GM12891 (cell line): ENCODE results near the gene SPATA1.
"Not testable (repeated sequence)": the region's sequence is repeated elsewhere in the genome, so short reads cannot be mapped to it uniquely, and the experiment has no call there.

ENCODE experiments used
- DNase-seq: peaks from one replicate; pipeline ENCODE4 v3.0.0; 2011; ENCODE audit warnings: low spot score; ENCODE audit not compliant: insufficient read length
- FAIRE-seq: peaks from 2 replicates; lab custom pipeline; 2011; peaks lifted over from hg19 to GRCh38; lab: Jason Lieb, UNC
- PAX5 ChIP-seq: IDR thresholded peaks from 2 replicates; pipeline ENCODE4 v1.6.1; 2011; ENCODE audit warnings: low read length, moderate library complexity, mild to moderate bottlenecking; ENCODE audit not compliant: insufficient read depth, severe bottlenecking
- POLR2A ChIP-seq: IDR thresholded peaks from 2 replicates; pipeline ENCODE4 v1.6.1; 2011; ENCODE audit warnings: low read depth, low read length, control low read depth
- POLR2AphosphoS5 ChIP-seq: IDR thresholded peaks from 2 replicates; pipeline ENCODE4 v1.6.1; 2011; ENCODE audit warnings: low read depth, low read length, control low read depth
- POU2F2 ChIP-seq: IDR thresholded peaks from 2 replicates; pipeline ENCODE4 v1.6.1; 2011; ENCODE audit warnings: low read depth, mild to moderate bottlenecking, control low read depth, low read length, moderate library complexity
- SPI1 ChIP-seq: IDR thresholded peaks from 2 replicates; pipeline ENCODE4 v1.6.1; 2011; ENCODE audit warnings: low read depth, low read length, control low read depth
- TAF1 ChIP-seq: IDR thresholded peaks from 2 replicates; pipeline ENCODE4 v1.6.1; 2011; ENCODE audit warnings: low read depth, low read length, control low read depth

Gene SPATA1

DNA sequence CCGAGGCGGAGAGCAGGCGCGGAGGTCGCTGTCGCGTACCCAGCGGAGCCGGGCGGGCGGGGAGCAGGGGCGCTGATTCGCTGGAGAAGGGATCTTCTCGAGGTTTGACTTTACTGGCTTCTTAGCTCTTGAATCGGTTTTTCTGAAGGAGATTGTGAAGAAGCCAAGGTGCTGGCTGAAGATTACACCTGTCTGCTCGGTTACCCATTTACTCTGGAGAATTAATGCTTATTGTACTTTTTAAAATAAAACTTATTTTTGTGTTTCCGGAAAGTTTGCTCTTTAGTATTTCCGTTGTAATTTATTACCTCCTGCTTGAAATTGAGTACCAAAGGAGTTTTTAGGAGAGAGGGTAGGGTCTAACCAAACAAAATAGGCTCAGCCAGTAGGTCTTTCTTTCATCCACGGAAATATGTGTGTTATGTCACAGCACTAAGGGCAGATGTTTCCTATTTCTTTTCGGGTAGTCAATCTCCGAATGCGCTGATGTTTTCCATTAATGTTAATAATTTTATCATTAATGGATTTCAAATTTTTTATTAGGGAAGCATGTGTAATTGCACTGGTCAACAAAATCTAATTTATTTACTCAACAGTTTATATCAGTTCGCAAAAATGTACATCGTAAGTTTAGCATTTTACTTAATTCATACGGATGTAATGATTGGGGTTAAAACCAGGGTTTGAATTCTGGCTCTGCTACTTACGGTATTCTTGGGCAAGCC lies 705 bp downstream of the SPATA1 start:
- DNase-seq (no peak), FAIRE-seq (no peak)
- no peak for TF ChIP-seq TAF1
- no peak for TF ChIP-seq POLR2A
- TF ChIP-seq PAX5: no peak
- no peak for TF ChIP-seq POLR2AphosphoS5
- TF ChIP-seq SPI1: no peak
- no peak for TF ChIP-seq POU2F2

DNA sequence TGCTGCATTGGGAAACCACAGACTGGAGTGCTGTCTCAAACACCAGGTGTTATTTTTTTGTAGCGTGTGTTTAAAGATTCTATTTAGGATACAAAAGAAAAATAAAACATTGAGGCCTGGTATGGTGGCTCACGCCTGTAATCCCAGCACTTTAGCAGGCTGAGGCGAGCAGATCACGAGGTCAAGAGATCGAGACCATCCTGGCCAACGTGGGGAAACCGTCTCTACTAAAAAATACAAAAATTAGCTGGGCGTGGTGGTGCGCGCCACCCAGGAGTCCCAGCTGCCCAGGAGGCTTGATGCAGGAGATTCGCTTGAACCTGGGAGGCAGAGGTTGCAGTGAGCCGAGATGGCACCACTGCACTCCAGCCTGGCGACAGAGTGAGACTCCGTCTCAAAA lies 1.7 kb downstream of the SPATA1 start:
- not testable (repeated sequence) for DNase-seq, FAIRE-seq

DNA sequence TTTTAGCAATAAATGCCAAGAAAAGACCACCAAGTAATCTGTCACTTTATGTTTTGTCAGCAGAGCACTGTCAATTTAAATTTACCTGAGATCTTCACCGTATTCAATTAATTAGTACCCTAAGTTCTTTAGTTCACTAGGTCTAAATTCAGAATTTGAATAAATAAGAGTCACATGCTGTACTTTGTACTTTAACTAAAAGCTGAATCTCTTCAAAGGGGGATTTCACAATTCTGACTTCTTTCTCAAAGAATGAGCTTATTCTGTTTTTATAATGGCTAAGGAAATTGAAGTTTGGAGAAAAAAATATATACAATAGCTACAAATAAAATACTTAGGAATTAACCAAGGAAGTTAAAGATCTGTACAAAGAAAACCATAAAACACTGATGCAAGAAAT lies 2.3 kb downstream of the SPATA1 start:
- no peak for FAIRE-seq
- DNase-seq: no peak
- TF ChIP-seq PAX5 (no peak), POU2F2 (no peak)

DNA sequence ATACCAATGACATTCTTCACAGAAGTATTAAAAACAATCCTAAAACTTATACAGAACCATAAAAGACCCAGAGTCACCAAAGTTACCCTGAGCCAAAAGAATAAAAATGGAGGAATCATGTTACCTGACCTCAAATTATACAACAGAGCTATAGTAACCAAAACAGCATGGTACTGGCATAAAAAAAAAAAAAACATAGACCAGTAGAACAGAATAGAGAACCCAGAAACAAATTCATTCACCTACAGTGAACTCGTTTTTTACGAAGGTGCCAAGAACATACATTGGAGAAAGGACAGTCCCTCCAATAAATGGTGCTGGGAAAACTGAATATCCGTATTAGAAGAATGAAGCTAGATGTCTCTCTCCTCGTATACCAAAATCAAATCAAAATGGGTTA lies 2.8 kb downstream of the SPATA1 start:
- TF ChIP-seq POLR2A: no peak
- TF ChIP-seq POU2F2: no peak
- TF ChIP-seq TAF1: no peak
- TF ChIP-seq POLR2AphosphoS5: no peak
- TF ChIP-seq SPI1: no peak
- TF ChIP-seq PAX5: no peak
- DNase-seq (no peak), FAIRE-seq (no peak)

DNA sequence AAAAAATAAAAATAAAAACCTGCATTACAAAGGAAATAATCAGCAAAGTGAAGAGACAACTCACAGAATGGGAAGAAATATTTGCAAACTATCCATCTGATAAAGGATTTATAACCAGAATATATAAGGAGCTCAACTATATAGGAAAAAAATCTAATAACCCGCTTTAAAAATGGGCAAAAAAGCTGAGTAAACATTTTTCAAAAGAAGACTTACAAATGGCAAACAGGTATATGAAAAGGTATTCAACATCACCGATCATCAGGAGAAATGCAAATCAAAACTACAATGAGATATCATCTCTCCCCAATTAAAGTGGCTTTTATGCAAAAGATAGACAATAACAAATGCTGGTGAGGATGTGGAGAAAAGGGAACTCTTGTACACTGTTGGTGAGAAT lies 4.0 kb downstream of the SPATA1 start:
- FAIRE-seq: no peak
- no peak for DNase-seq
- TF ChIP-seq PAX5 (no peak), POU2F2 (no peak), POLR2A (no peak), POLR2AphosphoS5 (no peak)

DNA sequence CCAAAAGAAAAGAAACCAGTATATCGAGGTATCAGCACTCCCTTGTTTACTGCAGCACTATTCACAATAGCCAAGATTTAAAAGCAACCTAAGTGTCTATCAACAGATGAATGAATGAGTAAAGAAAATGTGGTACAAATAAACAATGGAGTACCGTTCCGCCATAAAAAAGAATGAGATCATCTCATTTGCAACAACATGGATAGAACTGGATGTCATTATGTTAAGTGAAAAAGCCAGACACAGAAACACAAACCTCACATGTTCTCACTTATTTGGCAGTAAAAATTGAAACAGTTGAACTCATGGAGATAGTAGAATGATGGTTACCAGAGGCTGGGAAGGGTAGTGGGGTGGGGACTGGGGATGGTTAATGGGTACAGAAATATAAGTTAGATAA lies 4.5 kb downstream of the SPATA1 start:
- no peak for TF ChIP-seq TAF1
- TF ChIP-seq PAX5: no peak
- no peak for TF ChIP-seq POLR2A
- TF ChIP-seq SPI1: no peak
- no peak for TF ChIP-seq POLR2AphosphoS5
- TF ChIP-seq POU2F2: no peak
- no peak for DNase-seq
- no peak for FAIRE-seq

DNA sequence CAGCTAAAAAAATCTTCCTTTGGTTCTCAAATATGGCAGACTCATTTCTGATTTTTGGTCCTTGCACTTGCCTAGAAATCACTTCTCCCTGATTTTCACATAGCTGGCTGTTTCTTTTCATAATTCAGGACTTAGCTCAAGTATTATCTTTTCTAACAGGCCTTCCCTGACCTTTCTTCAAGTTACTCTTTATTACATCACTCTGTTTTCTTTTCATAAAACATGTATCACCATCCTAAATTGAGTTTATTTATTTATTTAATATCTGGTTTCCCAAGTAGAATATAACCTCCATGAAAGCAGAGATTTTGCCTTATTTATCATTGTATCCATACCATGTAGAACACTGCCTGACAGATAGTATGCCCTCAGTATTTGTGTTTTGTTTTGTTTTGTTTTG lies 18.4 kb downstream of the SPATA1 start:
- FAIRE-seq (no peak), DNase-seq (no peak)
- TF ChIP-seq SPI1 (no peak), PAX5 (no peak), TAF1 (no peak), POLR2AphosphoS5 (no peak), POU2F2 (no peak), POLR2A (no peak)

DNA sequence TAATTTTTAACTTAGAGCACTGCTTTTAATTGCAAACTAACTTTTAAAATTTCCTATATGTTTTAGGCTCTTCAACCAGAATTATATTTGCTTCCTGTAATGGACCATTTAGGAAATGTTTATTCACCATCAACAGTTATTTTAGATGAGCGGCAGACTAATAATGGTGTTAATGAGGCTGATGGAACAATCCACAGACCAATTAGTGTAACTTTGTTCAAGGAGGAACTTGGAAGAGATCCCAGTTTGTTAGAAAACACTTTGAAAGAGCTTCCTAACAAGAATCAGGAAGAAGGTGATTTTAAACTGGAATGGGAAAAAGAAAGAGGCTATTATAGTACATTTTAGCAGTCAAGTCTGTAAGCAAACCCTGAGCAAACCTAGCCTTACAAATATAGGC lies 19.6 kb downstream of the SPATA1 start:
- FAIRE-seq (no peak), DNase-seq (no peak)
- TF ChIP-seq TAF1 (no peak), PAX5 (no peak), SPI1 (no peak), POLR2A (no peak)

DNA sequence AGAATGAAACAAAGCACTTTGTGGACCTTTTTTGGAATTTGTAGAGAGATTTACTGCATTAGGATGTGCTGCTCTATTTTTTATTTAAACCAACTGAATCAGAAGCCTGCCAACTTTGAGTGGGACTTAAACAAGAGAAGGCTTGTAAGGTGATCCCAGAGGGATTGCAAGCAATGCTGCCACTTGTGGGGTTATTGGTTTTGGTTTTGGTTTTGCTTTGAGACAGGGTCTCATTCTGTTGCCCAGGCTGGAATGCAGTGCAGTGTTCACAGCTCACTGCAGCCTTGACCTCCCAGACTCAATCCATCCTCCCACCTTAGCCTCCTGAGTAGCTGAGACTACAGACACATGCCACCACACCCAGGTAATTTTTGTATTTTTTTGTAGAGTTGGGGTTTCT lies 32.4 kb downstream of the SPATA1 start:
- no peak for DNase-seq
- FAIRE-seq: no peak
- TF ChIP-seq PAX5 (no peak), SPI1 (no peak), POLR2A (no peak), POLR2AphosphoS5 (no peak), TAF1 (no peak)

DNA sequence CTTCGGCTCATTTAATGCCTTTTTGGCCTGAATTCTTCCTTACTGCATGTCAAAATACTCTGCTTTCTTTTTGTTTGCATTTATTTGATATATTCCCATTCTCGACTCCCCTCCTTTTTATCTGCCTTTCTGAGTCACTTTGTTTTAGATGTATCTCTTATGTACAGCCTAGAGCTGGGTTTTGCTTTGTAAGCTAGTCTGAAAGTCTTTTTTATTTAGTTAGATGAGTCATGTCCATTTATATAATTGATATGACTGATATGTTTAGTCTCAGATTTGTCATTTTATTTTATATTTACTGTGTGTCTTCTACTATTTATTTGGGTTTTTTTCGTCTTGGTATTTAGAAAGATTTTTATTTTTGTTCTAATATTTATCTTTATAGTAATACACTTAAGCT lies 33.8 kb downstream of the SPATA1 start:
- no peak for TF ChIP-seq PAX5
- TF ChIP-seq POLR2A: no peak
- no peak for TF ChIP-seq POU2F2
- no peak for TF ChIP-seq TAF1
- no peak for TF ChIP-seq SPI1
- TF ChIP-seq POLR2AphosphoS5: no peak
- no peak for DNase-seq
- FAIRE-seq: no peak

DNA sequence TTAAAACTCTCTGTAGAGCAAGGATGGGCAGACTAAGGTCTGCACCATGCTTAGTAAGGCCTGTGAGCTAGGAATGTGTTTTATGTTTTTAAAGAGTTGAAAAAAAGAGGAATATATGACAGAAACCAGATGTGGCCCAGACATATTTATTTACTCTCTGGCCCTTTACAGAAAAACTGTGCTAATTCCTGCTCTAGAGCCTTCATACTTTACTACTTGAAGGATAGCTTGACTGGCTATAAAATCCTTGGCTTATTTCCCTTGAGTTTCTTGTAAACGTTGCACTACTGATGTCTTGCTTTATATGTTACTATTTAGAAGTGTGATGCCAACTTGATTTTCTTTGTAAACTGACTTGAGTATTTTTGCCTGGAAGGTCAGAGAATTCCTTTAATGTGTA lies 34.6 kb downstream of the SPATA1 start:
- no peak for DNase-seq
- FAIRE-seq: no peak
- no peak for TF ChIP-seq POU2F2
- no peak for TF ChIP-seq POLR2AphosphoS5

DNA sequence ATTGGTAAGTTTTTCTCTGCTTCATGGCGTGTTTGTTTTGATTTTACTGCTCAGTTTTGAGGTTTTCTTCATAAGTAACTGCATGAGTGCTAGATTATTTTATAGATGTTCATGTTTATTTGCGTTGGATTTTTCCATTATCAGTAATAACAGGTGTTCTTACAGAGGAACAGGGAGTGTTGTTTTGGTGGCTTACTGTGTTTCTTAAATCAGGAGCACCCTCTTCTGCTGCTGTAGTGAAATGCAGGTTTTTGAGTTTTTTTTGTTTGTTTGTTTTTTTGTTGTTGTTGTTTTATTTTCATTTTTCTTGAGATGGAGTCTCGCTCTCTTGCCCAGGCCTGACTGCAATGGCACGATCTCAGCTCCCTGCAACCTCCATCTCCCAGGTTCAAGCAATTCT lies 35.5 kb downstream of the SPATA1 start:
- TF ChIP-seq POLR2AphosphoS5 (no peak), POU2F2 (no peak), SPI1 (no peak), TAF1 (no peak), PAX5 (no peak), POLR2A (no peak)
- no peak for DNase-seq
- no peak for FAIRE-seq
